Spleen (tissue), 11 donors: ENCODE results near the gene KANSL1. TPM values are rescaled to one million over a fixed set of nuclear protein-coding genes. Genes with fewer than 3 reads are reported as not detected.
A peak's percentile ranks its signal among the peaks of the same experiment; 100 is the strongest.

Experiments
- DNase-seq: peaks from one replicate; pipeline ENCODE4 v3.0.0-alpha.2; 2020
- H3K27ac ChIP-seq, 8 donors: fragments of 200-600 bp; sonication (generic) in 7 of 8; 1 replicate in 4 of 8; 2 replicates in 4 of 8; pipeline versions ENCODE4 v1.5.0 to v1.8.0; 2016 to 2021; ENCODE audit warnings: inconsistent platforms in 4 of 8, mild to moderate bottlenecking in 4 of 8, moderate library complexity in 1 of 8
- H3K27me3 ChIP-seq, 7 donors: fragments of 200-600 bp; sonication (generic) in 6 of 7; replicated peaks in 1 of 7; 1 replicate in 4 of 7; 2 replicates in 3 of 7; pipeline versions ENCODE4 v1.5.0 to v1.8.0; 2016 to 2021; ENCODE audit warnings: inconsistent platforms in 3 of 7, mild to moderate bottlenecking in 1 of 7
- H3K36me3 ChIP-seq, 6 donors: fragments of 200-600 bp; sonication (generic) in 5 of 6; 1 replicate in 4 of 6; 2 replicates in 2 of 6; pipeline versions ENCODE4 v1.5.0 to v1.8.0; 2016 to 2021; ENCODE audit warnings: inconsistent platforms in 2 of 6
- H3K4me1 ChIP-seq, 6 donors: fragments of 200-600 bp; sonication (generic) in 5 of 6; 1 replicate in 3 of 6; 2 replicates in 3 of 6; pipeline versions ENCODE4 v1.5.0 to v1.8.0; 2016 to 2021; ENCODE audit warnings: inconsistent platforms in 3 of 6
- H3K4me3 ChIP-seq, 8 donors: fragments of 200-600 bp; sonication (generic) in 7 of 8; 1 replicate in 4 of 8; 2 replicates in 4 of 8; pipeline versions ENCODE4 v1.5.0 to v1.8.0; 2016 to 2021; ENCODE audit warnings: inconsistent platforms in 4 of 8, mild to moderate bottlenecking in 4 of 8, moderate library complexity in 2 of 8
- H3K9me3 ChIP-seq, 8 donors: fragments of 200-600 bp; sonication (generic) in 7 of 8; 1 replicate in 4 of 8; 2 replicates in 4 of 8; pipeline versions ENCODE4 v1.5.0 to v1.8.0; 2016 to 2021; ENCODE audit warnings: inconsistent platforms in 4 of 8
- CTCF ChIP-seq, 11 experiments: fragments of 200-600 bp in 7 of 11; fragments of 450-650 bp in 4 of 11; sonication (generic) in 4 of 11; IDR thresholded peaks in 8 of 11; conservative IDR thresholded peaks in 3 of 11; 1 replicate in 7 of 11; 2 replicates in 4 of 11; pipeline versions ENCODE4 v1.4.0 to v1.8.0; 2016 to 2021; ENCODE audit warnings: antibody characterized with exemption in 11 of 11, inconsistent platforms in 4 of 11, mild to moderate bottlenecking in 1 of 11
- POLR2A ChIP-seq, 3 donors: fragments of 450-650 bp; IDR thresholded peaks; one replicate each; pipeline ENCODE4 v1.5.1; 2017; ENCODE audit warnings: antibody characterized with exemption in 3 of 3, mild to moderate bottlenecking in 1 of 3
- POLR2AphosphoS5 ChIP-seq, 3 donors: sonication (generic); formaldehyde crosslinking; IDR thresholded peaks; one replicate each; pipeline ENCODE4 v1.5.1; 2017; ENCODE audit warnings: antibody characterized with exemption in 3 of 3
- WGBS, 5 donors: extraction: QIAGEN DNeasy Blood & Tissue Kit in 3 of 5; methylation state at CpG; one replicate each; pipeline versions ENCODE4 v1.1.5 to v1.1.7; 2013 to 2018; 5-methylcytosine and 5-hydroxymethylcytosine counted together
- intact Hi-C: fragments of 100-400 bp; cut with DNase I; formaldehyde crosslinking; loops from one replicate; pipeline ENCODE4 v1.15.0; 2023; ENCODE audit warnings: low total_unique reads
- polyA plus RNA-seq, 3 donors: library from polyadenylated mRNA; stranded (reverse); fragments of 200-250 nt; gene quantifications; one replicate each; pipeline ENCODE4 v1.2.1, GENCODE V29; 2013
- total RNA-seq, 7 donors: library from RNA; depleted of rRNA in 3 of 7; stranded (reverse); fragments of >200 nt in 3 of 7; fragmentation: NEBNext Ultra II Directional in 4 of 7; extraction: Animal tissue kit (Norgen Biotek cat#: 25700) in 4 of 7; gene quantifications; one replicate each; pipeline versions ENCODE4 v1.1.0 to v1.2.1, GENCODE V29; 2016 to 2021
- donor health status: healthy with polysubstance abuse.
- donor health status: DM: no; HTN: no; CAD: no; lungs with moderate emphysema.
- donor health status: DM: no; HTN: no; CAD: no.
- donor health status: Bipolar disorder and iron deficiency.
- donor health status: healthy.
- donor health status: DM: no; HTN: no; CAD: no.
- donor health status: DM: yes; HTN: yes; CAD: no.

Gene KANSL1
- total and polyA plus RNA-seq, 10 donors = 10.9 to 173 (median 116) TPM

- Histone ChIP-seq H3K9me3 (no peaks in the 10 kb centered on the region), H3K36me3 (peaks cover 0 to 3% (median 0%) of the 10 kb centered on the region in 6 donors), H3K4me3 (no peak overlapping the region), H3K4me1 (peaks cover 27 to 93% (median 71%) of the 10 kb centered on the region in 6 donors), H3K27ac (no peak overlapping the region), H3K27me3 (no peaks in the 10 kb centered on the region)
- WGBS, 5 donors = 62 to 85% (median 77%) methylated on average over 1 of the region's 1 CpG
- DNase-seq = no peak
- TF ChIP-seq POLR2AphosphoS5 (IDR thresholded peaks at IDR 0.05) (no peak), POLR2A (IDR thresholded peaks at IDR 0.05) (no peak), CTCF (IDR thresholded peaks at IDR 0.05 in 8 of 11, conservative IDR thresholded peaks at IDR 0.05 in 3 of 11) (no peak)
- intact Hi-C loops = loop anchor here (10.0 kb wide), 1 partner anchor 75 kb away; no protein-coding TSS in a partner anchor
Observed at GRCh38 chr17:46110219-46110618, 83.0 kb downstream of the KANSL1 start.

GRCh38 chr17:46109603-46110189, 83.5 kb downstream of the KANSL1 start:
- DNase-seq = no peak
- Histone ChIP-seq H3K9me3 (no peaks in the 10 kb centered on the region), H3K27ac (no peak overlapping the region), H3K4me3 (no peak overlapping the region), H3K27me3 (no peaks in the 10 kb centered on the region), H3K36me3 (peaks cover 0 to 5% (median 0%) of the 10 kb centered on the region in 6 donors), H3K4me1 (peaks cover 27 to 93% (median 73%) of the 10 kb centered on the region in 6 donors)
- no peak for TF ChIP-seq CTCF (IDR thresholded peaks at IDR 0.05 in 8 of 11, conservative IDR thresholded peaks at IDR 0.05 in 3 of 11)
- TF ChIP-seq POLR2A (IDR thresholded peaks at IDR 0.05) = no peak
- no peak for TF ChIP-seq POLR2AphosphoS5 (IDR thresholded peaks at IDR 0.05)
- WGBS, 5 donors = 49 to 70% (median 54%) methylated on average over 2 of the region's 2 CpGs
- intact Hi-C loops = loop anchor here (10.0 kb wide), 1 partner anchor 75 kb away; no protein-coding TSS in a partner anchor

- intact Hi-C loops = no loop called here
- TF ChIP-seq POLR2AphosphoS5 (IDR thresholded peaks at IDR 0.05) = no peak
- no peak for TF ChIP-seq POLR2A (IDR thresholded peaks at IDR 0.05)
- no peak for TF ChIP-seq CTCF (IDR thresholded peaks at IDR 0.05 in 8 of 11, conservative IDR thresholded peaks at IDR 0.05 in 3 of 11)
- no peaks in the 10 kb centered on the region for H3K27me3 ChIP-seq
- peak overlapping the region in 2 of 8 donors; percentile 49 to 56 for H3K27ac ChIP-seq
- DNase-seq = no peak
- peaks cover 27 to 93% (median 73%) of the 10 kb centered on the region in 6 donors for H3K4me1 ChIP-seq
- peaks cover 0 to 6% (median 0%) of the 10 kb centered on the region in 6 donors for H3K36me3 ChIP-seq
- H3K9me3 ChIP-seq = no peaks in the 10 kb centered on the region
- no peak overlapping the region for H3K4me3 ChIP-seq
- 65 to 78% (median 73%) methylated on average over 4 of the region's 4 CpGs for WGBS, 5 donors
Observed at GRCh38 chr17:46108550-46109110, 84.6 kb downstream of the KANSL1 start.

GRCh38 chr17:46108120-46108519, 85.1 kb downstream of the KANSL1 start:
- TF ChIP-seq CTCF (IDR thresholded peaks at IDR 0.05 in 8 of 11, conservative IDR thresholded peaks at IDR 0.05 in 3 of 11) (no peak), POLR2A (IDR thresholded peaks at IDR 0.05) (no peak), POLR2AphosphoS5 (IDR thresholded peaks at IDR 0.05) (no peak)
- H3K9me3 ChIP-seq = no peaks in the 10 kb centered on the region
- H3K27ac ChIP-seq = peak overlapping the region in 4 of 8 donors; percentile 2 to 56 (median 38)
- intact Hi-C loops = no loop called here
- no peak for DNase-seq
- H3K4me1 ChIP-seq = peaks cover 27 to 93% (median 76%) of the 10 kb centered on the region in 6 donors
- WGBS, 5 donors = 63 to 81% (median 73%) methylated on average over 2 of the region's 2 CpGs
- H3K36me3 ChIP-seq = peaks cover 0 to 6% (median 0%) of the 10 kb centered on the region in 6 donors
- no peak overlapping the region for H3K4me3 ChIP-seq
- H3K27me3 ChIP-seq = no peaks in the 10 kb centered on the region
